Sigmoid colon (tissue), 3 donors: ENCODE results near the gene THBD.
"Not testable (repeated sequence)": the region's sequence is repeated elsewhere in the genome, so short reads cannot be mapped to it uniquely, and the experiment has no call there.

Experiments used
- POLR2A ChIP-seq, 2 donors: fragments of 450-650 bp; IDR thresholded peaks; one replicate each; pipeline ENCODE4 v1.6.1; 2016; ENCODE audit warnings: antibody characterized with exemption in 2 of 2, mild to moderate bottlenecking in 2 of 2, moderate library complexity in 2 of 2
- TF ChIP-seq, protein P1 (sequence below), 4 experiments: fragments of 450-650 bp in 3 of 4; fragments of 200-600 bp in 1 of 4; IDR thresholded peaks; one replicate each; pipeline ENCODE4 v1.5.1; 2016 to 2019; ENCODE audit warnings: antibody characterized with exemption in 4 of 4, mild to moderate bottlenecking in 3 of 4, moderate library complexity in 2 of 4

DNA sequence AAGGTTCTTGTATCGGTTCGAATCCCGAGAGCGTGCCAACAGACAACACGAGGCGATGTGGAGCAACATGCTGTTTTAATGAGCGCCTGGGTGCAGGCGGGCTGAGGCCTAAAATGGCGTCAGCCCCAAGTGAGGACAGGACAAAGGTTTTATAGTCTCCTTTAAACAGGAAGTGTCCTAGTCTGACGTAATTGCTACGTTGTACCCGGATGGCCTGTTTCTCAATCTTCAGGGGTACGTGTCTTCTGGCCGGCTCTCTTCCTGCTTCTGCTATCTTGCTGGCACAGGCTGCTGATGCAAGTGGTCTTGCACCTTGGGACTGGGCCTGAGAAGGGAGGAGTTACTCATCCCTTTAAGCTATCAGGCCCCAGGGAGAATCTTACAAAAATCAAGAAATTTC is 24.0 kb downstream of the THBD start:
- TF ChIP-seq, protein P1, sequence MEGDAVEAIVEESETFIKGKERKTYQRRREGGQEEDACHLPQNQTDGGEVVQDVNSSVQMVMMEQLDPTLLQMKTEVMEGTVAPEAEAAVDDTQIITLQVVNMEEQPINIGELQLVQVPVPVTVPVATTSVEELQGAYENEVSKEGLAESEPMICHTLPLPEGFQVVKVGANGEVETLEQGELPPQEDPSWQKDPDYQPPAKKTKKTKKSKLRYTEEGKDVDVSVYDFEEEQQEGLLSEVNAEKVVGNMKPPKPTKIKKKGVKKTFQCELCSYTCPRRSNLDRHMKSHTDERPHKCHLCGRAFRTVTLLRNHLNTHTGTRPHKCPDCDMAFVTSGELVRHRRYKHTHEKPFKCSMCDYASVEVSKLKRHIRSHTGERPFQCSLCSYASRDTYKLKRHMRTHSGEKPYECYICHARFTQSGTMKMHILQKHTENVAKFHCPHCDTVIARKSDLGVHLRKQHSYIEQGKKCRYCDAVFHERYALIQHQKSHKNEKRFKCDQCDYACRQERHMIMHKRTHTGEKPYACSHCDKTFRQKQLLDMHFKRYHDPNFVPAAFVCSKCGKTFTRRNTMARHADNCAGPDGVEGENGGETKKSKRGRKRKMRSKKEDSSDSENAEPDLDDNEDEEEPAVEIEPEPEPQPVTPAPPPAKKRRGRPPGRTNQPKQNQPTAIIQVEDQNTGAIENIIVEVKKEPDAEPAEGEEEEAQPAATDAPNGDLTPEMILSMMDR (IDR thresholded peaks at IDR 0.05) = not testable (repeated sequence)
- TF ChIP-seq POLR2A (IDR thresholded peaks at IDR 0.05) = not testable (repeated sequence)
